ENCODE results near the gene GPC6. TPM values are rescaled to one million over a fixed set of nuclear protein-coding genes. Genes with fewer than 3 reads are reported as not detected.

Gene GPC6
- total RNA-seq, 1 experiment from 2014 or later, result 0.22 TPM

GRCh38 chr13:94286581-94286980 is 1060.0 kb downstream of the GPC6 start:
- Histone ChIP-seq H3K4me2 (ENCODE audit: low read length) (no peak overlapping the region), H3K9me3 (ENCODE audit: control insufficient read depth in 1 of 2, insufficient read depth in 1 of 2, low read depth in 1 of 2, low read length in 2 of 2) (peaks cover 0 to 11% of the 10 kb centered on the region in 2 experiments; a peak in 1 of 4 replicates), H3K4me3 (replicated peaks in 1 of 2; ENCODE audit: low read depth in 1 of 2, low read length in 2 of 2) (no peak overlapping the region), H3K9ac (ENCODE audit: low read length) (no peak overlapping the region), H3K27me3 (ENCODE audit: insufficient read depth, low read length) (no peaks in the 10 kb centered on the region), H3K36me3 (ENCODE audit: control insufficient read depth in 1 of 2, insufficient read depth in 2 of 2, low read length in 2 of 2) (no peaks in the 10 kb centered on the region), H3K79me2 (ENCODE audit: insufficient read depth, low read length) (no peaks in the 10 kb centered on the region), H3K4me1 (ENCODE audit: control insufficient read depth in 1 of 2, insufficient read depth in 2 of 2, low read length in 2 of 2) (no peaks in the 10 kb centered on the region), H3K9me2 (ENCODE audit: insufficient read depth) (no peaks in the 10 kb centered on the region), H2AFZ (ENCODE audit: low read depth, low read length, poor library complexity, severe bottlenecking) (no peak overlapping the region), H4K20me1 (ENCODE audit: insufficient read depth) (no peaks in the 10 kb centered on the region), H3K27ac (ENCODE audit: low read depth, low read length) (no peak overlapping the region)
- RAD21 ChIA-PET (ENCODE audit: low non-redundant PET in 1 of 2, low total read pairs in 2 of 2, uncharacterized antibody in 2 of 2, unreplicated experiment in 2 of 2), result no interaction called here
- intact Hi-C loops (cut with micrococcal nuclease), result no loop called here
- no TSS peak for BruUV-seq (replicated peaks)
- POLR2A ChIA-PET, result no interaction called here
- DNase-seq (ENCODE audit: low read depth, low spot score) (no peak), ATAC-seq (no peak)
- CTCF ChIA-PET, result no interaction called here
- TF ChIP-seq SRF (IDR thresholded peaks at IDR 0.05; ENCODE audit: low read depth) (no peak), EZH2phosphoT487 (IDR thresholded peaks at IDR 0.05; ENCODE audit: borderline replicate concordance) (no peak), ATF3 (IDR thresholded peaks at IDR 0.05) (no peak), FOSL1 (IDR thresholded peaks at IDR 0.05; ENCODE audit: low read depth) (no peak), ELF1 (IDR thresholded peaks at IDR 0.05; ENCODE audit: borderline replicate concordance, low read depth) (no peak)
- TF ChIP-seq, protein P1, sequence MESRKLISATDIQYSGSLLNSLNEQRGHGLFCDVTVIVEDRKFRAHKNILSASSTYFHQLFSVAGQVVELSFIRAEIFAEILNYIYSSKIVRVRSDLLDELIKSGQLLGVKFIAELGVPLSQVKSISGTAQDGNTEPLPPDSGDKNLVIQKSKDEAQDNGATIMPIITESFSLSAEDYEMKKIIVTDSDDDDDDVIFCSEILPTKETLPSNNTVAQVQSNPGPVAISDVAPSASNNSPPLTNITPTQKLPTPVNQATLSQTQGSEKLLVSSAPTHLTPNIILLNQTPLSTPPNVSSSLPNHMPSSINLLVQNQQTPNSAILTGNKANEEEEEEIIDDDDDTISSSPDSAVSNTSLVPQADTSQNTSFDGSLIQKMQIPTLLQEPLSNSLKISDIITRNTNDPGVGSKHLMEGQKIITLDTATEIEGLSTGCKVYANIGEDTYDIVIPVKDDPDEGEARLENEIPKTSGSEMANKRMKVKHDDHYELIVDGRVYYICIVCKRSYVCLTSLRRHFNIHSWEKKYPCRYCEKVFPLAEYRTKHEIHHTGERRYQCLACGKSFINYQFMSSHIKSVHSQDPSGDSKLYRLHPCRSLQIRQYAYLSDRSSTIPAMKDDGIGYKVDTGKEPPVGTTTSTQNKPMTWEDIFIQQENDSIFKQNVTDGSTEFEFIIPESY (IDR thresholded peaks at IDR 0.05; ENCODE audit: extremely low read depth, insufficient replicate concordance, low read length), result no peak

GRCh38 chr13:94291631-94292322 is 1065.2 kb downstream of the GPC6 start:
- H3K4me2 ChIP-seq (ENCODE audit: low read length), result no peak overlapping the region
- no peak for ATAC-seq
- no peaks in the 10 kb centered on the region for H3K4me1 ChIP-seq (ENCODE audit: control insufficient read depth in 1 of 2, insufficient read depth in 2 of 2, low read length in 2 of 2)
- BruUV-seq (replicated peaks), result no TSS peak
- H3K27me3 ChIP-seq (ENCODE audit: insufficient read depth, low read length), result no peaks in the 10 kb centered on the region
- H2AFZ ChIP-seq (ENCODE audit: low read depth, low read length, poor library complexity, severe bottlenecking), result no peak overlapping the region
- H3K4me3 ChIP-seq (replicated peaks in 1 of 2; ENCODE audit: low read depth in 1 of 2, low read length in 2 of 2), result no peak overlapping the region
- CTCF ChIA-PET, result no interaction called here
- no peaks in the 10 kb centered on the region for H3K36me3 ChIP-seq (ENCODE audit: control insufficient read depth in 1 of 2, insufficient read depth in 2 of 2, low read length in 2 of 2)
- RAD21 ChIA-PET (ENCODE audit: low non-redundant PET in 1 of 2, low total read pairs in 2 of 2, uncharacterized antibody in 2 of 2, unreplicated experiment in 2 of 2), result no interaction called here
- H3K9me2 ChIP-seq (ENCODE audit: insufficient read depth), result no peaks in the 10 kb centered on the region
- DNase-seq (ENCODE audit: low read depth, low spot score), result no peak
- no peaks in the 10 kb centered on the region for H3K79me2 ChIP-seq (ENCODE audit: insufficient read depth, low read length)
- H3K9me3 ChIP-seq (ENCODE audit: control insufficient read depth in 1 of 2, insufficient read depth in 1 of 2, low read depth in 1 of 2, low read length in 2 of 2), result peaks cover 0 to 2% of the 10 kb centered on the region in 2 experiments; a peak in 1 of 4 replicates
- H3K9ac ChIP-seq (ENCODE audit: low read length), result no peak overlapping the region
- H3K27ac ChIP-seq (ENCODE audit: low read depth, low read length), result no peak overlapping the region
- POLR2A ChIA-PET, result no interaction called here
- intact Hi-C loops (cut with micrococcal nuclease), result no loop called here
- H4K20me1 ChIP-seq (ENCODE audit: insufficient read depth), result no peaks in the 10 kb centered on the region
- TF ChIP-seq REST (IDR thresholded peaks at IDR 0.05; ENCODE audit: low read depth) (no peak), POLR2AphosphoS5 (IDR thresholded peaks at IDR 0.05; ENCODE audit: low read depth, low read length) (no peak), EZH2phosphoT487 (IDR thresholded peaks at IDR 0.05; ENCODE audit: borderline replicate concordance) (no peak), POLR2A (IDR thresholded peaks at IDR 0.05; ENCODE audit: borderline replicate concordance, extremely low read depth, insufficient read depth, insufficient read length) (no peak), TCF7L2 (IDR thresholded peaks at IDR 0.05; ENCODE audit: borderline replicate concordance, extremely low read depth, insufficient read depth, insufficient read length) (no peak)
- TF ChIP-seq, protein P1 (IDR thresholded peaks at IDR 0.05; ENCODE audit: extremely low read depth, insufficient replicate concordance, low read length), result no peak
